Measurements from ENCODE around the gene ACAP3. TPM values are rescaled to one million over a fixed set of nuclear protein-coding genes. Genes with fewer than 3 reads are reported as not detected.

Gene ACAP3
- total RNA-seq, 1 experiment from 2014 or later: 42.2 TPM

GRCh38 chr1:1290238-1290731 lies 17.4 kb downstream of the ACAP3 start:
- ATAC-seq (peak; percentile 25), DNase-seq (ENCODE audit: low spot score) (peak; percentile 88)
- H3K27me3 Mint-ChIP-seq (ENCODE audit: low read depth): no peaks in the 10 kb centered on the region
- TF ChIP-seq JUN (CRISPR knock-in tag; IDR thresholded peaks at IDR 0.05) (no peak), ZSCAN18 (CRISPR knock-in tag; IDR thresholded peaks at IDR 0.05) (no peak), ZNF317 (CRISPR knock-in tag; IDR thresholded peaks at IDR 0.05; ENCODE audit: borderline replicate concordance, low read depth) (no peak), E2F1 (CRISPR knock-in tag; IDR thresholded peaks at IDR 0.05) (no peak), PRDM15 (CRISPR knock-in tag; IDR thresholded peaks at IDR 0.05) (no peak), ZNF232 (CRISPR knock-in tag; IDR thresholded peaks at IDR 0.05) (no peak), FOXP1 (CRISPR knock-in tag; IDR thresholded peaks at IDR 0.05; ENCODE audit: borderline replicate concordance) (0 out of 2 replicates have a peak, but pooled peaks have one; percentile 36), CTCF (IDR thresholded peaks at IDR 0.05) (peak; percentile 72), ZNF512 (CRISPR knock-in tag; IDR thresholded peaks at IDR 0.05; ENCODE audit: borderline replicate concordance) (no peak), FOXJ3 (CRISPR knock-in tag; IDR thresholded peaks at IDR 0.05; ENCODE audit: borderline replicate concordance) (no peak), TCF7 (CRISPR knock-in tag; IDR thresholded peaks at IDR 0.05; ENCODE audit: low read depth) (peak; percentile 11; the same call in 1 of the 2 replicates), GTF2I (CRISPR knock-in tag; conservative IDR thresholded peaks at IDR 0.05) (no peak)
- H3K4me3 Mint-ChIP-seq: no peak overlapping the region
- H3K9me3 Mint-ChIP-seq: no peaks in the 10 kb centered on the region
- H3K4me1 Mint-ChIP-seq: peaks cover 4% of the 10 kb centered on the region; the same call in 1 of the 2 replicates
- CTCF ChIA-PET: interaction anchor here (0.6 to 4.3 kb wide), 21 partner anchors 8 to 306 kb away, joined by 3 to 81 read pairs (median 5); partner anchors contain the start of genes B3GALT6, SCNN1D, SDF4 and UBE2J2
- H3K36me3 Mint-ChIP-seq: no peaks in the 10 kb centered on the region
- POLR2A ChIA-PET: no interaction called here
- H3K27ac Mint-ChIP-seq: no peak overlapping the region

GRCh38 chr1:1287288-1288110 lies 20.2 kb downstream of the ACAP3 start:
- Mint-ChIP-seq H3K4me3 (no peak overlapping the region), H3K4me1 (peaks cover 4% of the 10 kb centered on the region; the same call in 1 of the 2 replicates)
- no peak for TF ChIP-seq USF2 (CRISPR knock-in tag; IDR thresholded peaks at IDR 0.05)
- no peak for TF ChIP-seq NR2C2 (CRISPR knock-in tag; IDR thresholded peaks at IDR 0.05)
- TF ChIP-seq SOX15 (CRISPR knock-in tag; IDR thresholded peaks at IDR 0.05): no peak
- TF ChIP-seq ZNF281 (CRISPR knock-in tag; IDR thresholded peaks at IDR 0.05): no peak
- TF ChIP-seq ATF2 (CRISPR knock-in tag; IDR thresholded peaks at IDR 0.05; ENCODE audit: borderline replicate concordance, low read depth): no peak
- TF ChIP-seq ZNF121 (CRISPR knock-in tag; IDR thresholded peaks at IDR 0.05): no peak

More at GRCh38 chr1:1287288-1288110, 20.2 kb downstream of the ACAP3 start:
- ChIA-PET POLR2A (no interaction called here), CTCF (interaction anchor here (0.6 to 1.8 kb wide), 2 partner anchors 8 to 40 kb away, joined by 8 read pairs; partner anchors contain the start of gene C1QTNF12)
- H3K36me3 Mint-ChIP-seq: no peaks in the 10 kb centered on the region
- DNase-seq (ENCODE audit: low spot score) (peak; percentile 10), ATAC-seq (no peak)
- H3K27me3 Mint-ChIP-seq (ENCODE audit: low read depth): no peaks in the 10 kb centered on the region
- H3K27ac Mint-ChIP-seq: no peak overlapping the region
- no peaks in the 10 kb centered on the region for H3K9me3 Mint-ChIP-seq

Measured in WTC11 (cell line).